Measurements from ENCODE around the gene SHKBP1. TPM values are rescaled to one million over a fixed set of nuclear protein-coding genes. Genes with fewer than 3 reads are reported as not detected.

The SHKBP1 gene
- total and polyA plus RNA-seq, 2 of the 8 experiments (the other 6 are each of a cell fraction or from before 2014, with no cell fraction given), result 74.6 to 98.8 TPM

DNA sequence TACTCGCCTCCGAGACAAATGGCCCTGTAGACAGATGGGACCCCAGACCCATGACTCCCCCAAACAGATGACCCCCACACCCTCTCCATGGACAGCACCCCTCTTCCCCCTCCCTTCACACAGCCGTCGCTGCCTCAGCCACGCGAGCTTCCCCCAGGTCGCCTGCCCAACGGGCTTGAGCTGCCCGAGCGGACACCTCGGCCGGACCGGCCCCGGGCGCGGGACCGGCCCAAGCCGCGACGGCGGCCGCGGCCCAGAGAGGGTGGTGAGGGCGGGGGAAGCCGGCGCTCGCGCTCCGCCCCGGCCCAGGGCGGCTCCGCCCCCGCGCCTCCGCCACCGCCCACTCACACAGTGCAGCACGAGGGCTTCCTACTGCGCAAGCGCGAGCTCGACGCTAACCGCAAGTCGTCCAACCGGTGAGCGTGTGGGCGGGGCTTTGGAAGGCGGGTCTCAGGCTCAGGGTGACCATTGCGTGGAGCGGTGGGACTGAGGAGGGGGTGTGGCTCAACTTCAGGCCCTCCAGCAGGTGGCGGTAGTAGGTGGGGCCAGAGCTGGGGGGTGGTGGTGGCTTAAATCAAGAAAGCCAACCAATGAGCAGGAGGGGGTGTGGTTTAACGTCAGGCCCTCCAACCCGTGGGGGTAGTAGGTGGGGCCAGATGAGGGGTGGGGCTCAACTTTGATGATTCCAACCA, 6.2 kb upstream of the SHKBP1 start (continued):
- TF ChIP-seq GABPA (IDR thresholded peaks at IDR 0.05; ENCODE audit: borderline replicate concordance, insufficient read depth, low read length) (no peak), KDM5A (IDR thresholded peaks at IDR 0.05; ENCODE audit: low read length) (no peak), MAFK (IDR thresholded peaks at IDR 0.05; ENCODE audit: low read depth, low read length) (no peak), POLR2A (IDR thresholded peaks at IDR 0.05; ENCODE audit: control extremely low read depth in 1 of 2, low read depth in 2 of 2, low read length in 2 of 2) (no peak), SP2 (IDR thresholded peaks at IDR 0.05; ENCODE audit: low read length) (no peak), CBX5 (IDR thresholded peaks at IDR 0.05; ENCODE audit: low read depth, low read length) (no peak), SRF (IDR thresholded peaks at IDR 0.05; ENCODE audit: low read depth, low read length) (no peak), ASH2L (IDR thresholded peaks at IDR 0.05; ENCODE audit: low read length) (no peak), SAP30 (IDR thresholded peaks at IDR 0.05; ENCODE audit: insufficient read depth, insufficient replicate concordance, low read length) (no peak), POU5F1 (IDR thresholded peaks at IDR 0.05; ENCODE audit: low read depth, low read length) (no peak), GTF2F1 (IDR thresholded peaks at IDR 0.05; ENCODE audit: borderline replicate concordance, low read depth, low read length) (no peak), SP1 (IDR thresholded peaks at IDR 0.05; ENCODE audit: low read depth, low read length) (peak; percentile 85; the same call in 1 of the 2 replicates), JUN (IDR thresholded peaks at IDR 0.05; ENCODE audit: low read depth, low read length) (no peak), FOSL1 (IDR thresholded peaks at IDR 0.05; ENCODE audit: insufficient read depth, low read depth, low read length) (no peak), BACH1 (IDR thresholded peaks at IDR 0.05; ENCODE audit: low read length) (no peak), HDAC6 (IDR thresholded peaks at IDR 0.05; ENCODE audit: low read depth, low read length) (no peak), NANOG (IDR thresholded peaks at IDR 0.05; ENCODE audit: insufficient read depth, low read depth, low read length, poor library complexity, severe bottlenecking) (no peak), CTBP2 (IDR thresholded peaks at IDR 0.05; ENCODE audit: borderline replicate concordance, insufficient read depth, insufficient read length, low read length) (no peak), CREB1 (IDR thresholded peaks at IDR 0.05) (no peak; the same call in none of the 2 replicates), BCL11A (IDR thresholded peaks at IDR 0.05; ENCODE audit: low read depth in 2 of 2, low read length in 2 of 2) (no peak), SIX5 (IDR thresholded peaks at IDR 0.05; ENCODE audit: low read depth, low read length) (no peak), TCF12 (IDR thresholded peaks at IDR 0.05; ENCODE audit: low read depth, low read length) (no peak)
- TF ChIP-seq, protein P1, sequence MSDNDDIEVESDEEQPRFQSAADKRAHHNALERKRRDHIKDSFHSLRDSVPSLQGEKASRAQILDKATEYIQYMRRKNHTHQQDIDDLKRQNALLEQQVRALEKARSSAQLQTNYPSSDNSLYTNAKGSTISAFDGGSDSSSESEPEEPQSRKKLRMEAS (IDR thresholded peaks at IDR 0.05), result peak; percentile 78
